H7 (cell line): ENCODE measurements around the gene KCNQ1. TPM values are rescaled to one million over a fixed set of nuclear protein-coding genes. Genes with fewer than 3 reads are reported as not detected.
A peak's percentile ranks its signal among the peaks of the same experiment; 100 is the strongest.
"Not testable (repeated sequence)": the region's sequence is repeated elsewhere in the genome, so short reads cannot be mapped to it uniquely, and the experiment has no call there.

Source experiments
- DNase-seq: peaks from one replicate; pipeline ENCODE4 v3.0.0; 2012
- H3K27me3 ChIP-seq: 2 replicates; pipeline ENCODE4 v1.6.0; 2011; ENCODE audit warnings: mild to moderate bottlenecking, low read length; ENCODE audit not compliant: control insufficient read depth, insufficient read depth
- H3K36me3 ChIP-seq: replicated peaks from 2 replicates; pipeline ENCODE4 v1.5.1; 2011; ENCODE audit warnings: low read length; ENCODE audit not compliant: control insufficient read depth, insufficient read depth
- H3K4me3 ChIP-seq: 2 replicates; pipeline ENCODE4 v1.5.1; 2011; ENCODE audit warnings: low read depth, mild to moderate bottlenecking, control low read depth, low read length, moderate library complexity; ENCODE audit not compliant: insufficient read depth
- total RNA-seq: library from RNA; depleted of rRNA; stranded (reverse); fragments of >200 nt; shearing (Covaris generic); gene quantifications from 2 replicates; pipeline ENCODE4 v1.2.3, GENCODE V29; 2014

The KCNQ1 gene
- total RNA-seq, 1 experiment from 2014 or later = 0.48 TPM

DNA sequence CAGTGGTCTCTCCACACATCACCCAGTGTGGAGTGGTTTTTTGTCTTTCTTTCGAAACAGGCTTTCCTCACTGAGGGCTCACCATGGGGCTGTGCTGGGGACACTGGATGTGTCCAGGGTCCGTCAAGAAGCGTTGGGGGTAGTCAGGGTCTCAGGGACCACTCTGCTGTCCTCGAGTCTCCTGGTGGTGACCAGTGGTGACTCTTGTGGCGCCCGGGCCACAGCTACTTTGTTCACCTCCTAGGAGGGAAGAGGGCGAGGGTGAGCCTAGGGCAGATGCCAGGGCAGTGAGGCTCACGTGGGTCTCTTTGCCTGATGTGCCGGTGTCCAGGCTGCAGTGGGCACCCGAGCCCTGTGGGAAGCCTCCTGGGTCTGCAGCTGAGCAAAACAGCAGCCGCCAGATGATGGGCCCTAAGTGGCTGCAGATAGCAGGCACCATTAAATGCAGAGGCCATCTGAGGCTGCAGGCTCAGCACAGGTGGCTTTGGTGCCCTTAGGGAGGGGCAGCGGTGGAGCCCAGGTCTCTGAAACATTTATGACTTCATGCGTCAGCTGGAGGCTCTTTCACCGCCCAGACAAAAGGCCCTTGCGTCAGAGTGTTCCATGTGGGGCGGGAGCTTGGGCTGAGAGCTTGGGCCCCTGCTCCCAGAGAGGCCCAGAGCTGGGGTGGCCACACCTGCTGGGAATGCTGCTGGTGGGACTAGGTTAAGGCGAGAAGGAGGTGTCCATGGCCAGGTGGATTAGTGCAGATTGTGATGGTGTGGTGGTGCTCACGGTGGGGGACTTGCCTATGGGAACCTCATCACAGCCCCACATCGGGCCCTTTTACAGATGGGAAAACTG lies 29.5 kb downstream of the KCNQ1 start:
- no peak overlapping the region for H3K4me3 ChIP-seq
- H3K36me3 ChIP-seq = no peaks in the 10 kb centered on the region
- H3K27me3 ChIP-seq = peaks cover 2% of the 10 kb centered on the region; the same call in 1 of the 2 replicates
- peak; percentile 41 for DNase-seq

DNA sequence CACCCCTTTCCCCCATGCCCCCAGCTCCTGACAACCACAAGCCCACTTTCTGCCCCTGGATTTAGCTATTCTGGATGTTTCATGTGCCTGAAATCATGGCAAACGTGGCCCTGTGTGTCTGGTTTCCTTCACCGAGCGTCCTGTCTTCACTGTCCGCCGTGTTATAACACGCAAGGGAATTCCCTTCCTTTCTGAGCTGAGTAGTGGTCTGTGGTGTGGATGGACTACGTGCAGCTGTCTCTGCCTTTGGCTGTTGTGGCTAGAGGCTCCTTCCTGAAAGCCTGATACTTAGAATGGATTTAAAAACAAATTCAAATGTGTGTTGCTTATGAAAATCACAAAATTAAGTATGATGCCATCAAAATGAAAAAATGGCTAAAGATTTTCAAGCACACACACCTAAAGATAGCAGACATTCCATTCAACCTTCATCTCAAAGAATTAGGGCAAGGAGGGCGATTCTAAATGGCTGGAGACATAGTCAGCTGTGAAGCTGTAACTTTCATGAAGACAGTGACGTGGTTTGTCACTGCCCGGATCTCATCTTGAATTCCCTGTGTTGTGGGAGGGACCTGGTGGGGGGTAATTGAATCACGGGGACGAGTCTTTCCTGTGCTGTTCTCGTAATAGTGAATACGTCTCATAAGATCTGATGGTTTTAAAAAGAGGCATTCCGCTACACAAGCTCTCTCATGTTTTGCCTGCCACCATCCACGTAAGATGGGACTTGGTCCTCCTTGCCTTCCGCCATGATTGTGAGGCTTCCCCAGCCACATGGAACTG lies 30.5 kb downstream of the KCNQ1 start:
- Histone ChIP-seq H3K4me3 (no peak overlapping the region), H3K36me3 (no peaks in the 10 kb centered on the region), H3K27me3 (peaks cover 2% of the 10 kb centered on the region; the same call in 1 of the 2 replicates)
- DNase-seq = no peak

- H3K4me3 ChIP-seq = no peak overlapping the region
- no peaks in the 10 kb centered on the region for H3K36me3 ChIP-seq
- no peak for DNase-seq
- H3K27me3 ChIP-seq = peaks cover 2% of the 10 kb centered on the region; the same call in 1 of the 2 replicates
These were observed 32.4 kb downstream of the KCNQ1 start for GRCh38 chr11:2477254-2477653.

DNA sequence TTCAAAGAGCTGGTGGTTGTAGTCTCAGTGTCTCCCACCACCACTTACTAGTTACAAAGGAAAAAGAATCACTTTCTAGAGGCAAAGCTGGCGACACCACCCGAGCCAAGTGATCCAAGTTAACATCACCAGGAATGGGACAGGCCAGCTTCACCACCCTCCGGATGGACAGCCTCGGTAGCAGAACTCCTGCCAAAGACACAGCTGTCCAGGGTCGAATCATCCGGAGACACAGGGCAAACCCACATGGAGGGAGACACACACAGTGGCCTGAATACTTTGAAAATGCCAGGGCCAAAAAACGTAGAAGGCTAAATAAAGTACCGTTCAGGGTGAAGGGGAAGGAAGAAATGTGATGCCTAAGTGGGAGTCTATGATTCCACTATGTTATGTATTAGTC lies 33.1 kb downstream of the KCNQ1 start:
- DNase-seq = no peak
- peaks cover 2% of the 10 kb centered on the region; the same call in 1 of the 2 replicates for H3K27me3 ChIP-seq
- H3K36me3 ChIP-seq = no peaks in the 10 kb centered on the region
- H3K4me3 ChIP-seq = no peak overlapping the region

DNA sequence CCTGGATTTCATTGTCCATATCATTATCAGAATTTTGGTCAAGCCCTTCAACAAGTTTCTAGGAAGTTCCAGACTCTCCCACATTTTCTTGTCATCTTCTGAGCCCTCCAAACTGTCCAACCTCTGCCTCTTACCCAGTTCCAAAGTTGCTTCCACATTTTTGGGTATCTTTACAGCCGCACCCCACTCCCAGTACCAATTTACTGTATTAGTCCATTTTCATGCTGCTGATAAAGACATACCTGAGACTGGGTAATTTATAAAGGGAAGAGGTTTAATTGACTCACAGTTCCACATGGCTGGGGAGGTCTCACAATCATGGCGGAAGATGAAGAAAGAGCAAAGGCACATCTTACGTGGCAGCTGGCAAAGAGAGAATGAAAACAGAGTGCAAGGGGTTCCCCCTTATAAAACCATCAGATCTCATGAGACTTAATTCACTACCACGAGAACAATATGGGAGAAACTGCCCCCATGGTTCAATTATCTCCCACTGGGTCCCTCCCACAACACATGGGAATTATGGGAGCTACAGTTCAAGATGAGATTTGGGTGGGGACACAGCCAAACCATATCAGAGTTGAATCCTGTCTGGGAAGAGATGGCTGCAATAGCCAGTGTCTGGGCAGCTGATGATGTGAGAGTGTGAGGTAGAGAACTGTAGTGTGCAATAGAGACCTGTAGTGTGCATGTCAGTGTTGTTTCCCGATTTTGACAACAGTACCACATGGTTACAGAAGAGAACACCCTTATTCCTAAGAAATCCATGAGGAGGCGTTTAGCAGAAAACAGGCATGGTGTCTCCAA lies 35.5 kb downstream of the KCNQ1 start:
- not testable (repeated sequence) for H3K36me3 ChIP-seq, H3K4me3 ChIP-seq, H3K27me3 ChIP-seq, DNase-seq

DNA sequence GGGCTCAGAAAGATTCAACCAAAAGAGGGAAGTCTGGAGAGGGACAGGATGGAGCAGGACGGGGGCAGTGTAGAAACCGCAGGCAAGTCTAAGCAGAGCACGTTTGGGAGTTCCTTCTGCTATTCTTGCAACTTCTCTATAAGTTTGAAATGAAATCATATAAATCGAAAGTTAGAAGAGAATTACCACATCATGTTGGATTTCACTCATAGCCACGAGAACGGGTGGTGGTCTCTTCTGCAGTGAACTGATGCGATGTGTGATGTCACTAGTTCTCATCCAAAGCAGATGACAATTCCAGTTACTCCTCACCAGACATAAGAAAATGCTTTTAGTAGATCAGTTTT lies 36.0 kb downstream of the KCNQ1 start:
- Histone ChIP-seq H3K27me3 (peaks cover 5% of the 10 kb centered on the region; the same call in 1 of the 2 replicates), H3K4me3 (no peak overlapping the region), H3K36me3 (no peaks in the 10 kb centered on the region)
- DNase-seq = no peak

GRCh38 chr11:2481253-2481652 lies 36.4 kb downstream of the KCNQ1 start:
- Histone ChIP-seq H3K27me3 (peaks cover 5% of the 10 kb centered on the region; the same call in 1 of the 2 replicates), H3K36me3 (no peaks in the 10 kb centered on the region), H3K4me3 (no peak overlapping the region)
- DNase-seq = no peak

DNA sequence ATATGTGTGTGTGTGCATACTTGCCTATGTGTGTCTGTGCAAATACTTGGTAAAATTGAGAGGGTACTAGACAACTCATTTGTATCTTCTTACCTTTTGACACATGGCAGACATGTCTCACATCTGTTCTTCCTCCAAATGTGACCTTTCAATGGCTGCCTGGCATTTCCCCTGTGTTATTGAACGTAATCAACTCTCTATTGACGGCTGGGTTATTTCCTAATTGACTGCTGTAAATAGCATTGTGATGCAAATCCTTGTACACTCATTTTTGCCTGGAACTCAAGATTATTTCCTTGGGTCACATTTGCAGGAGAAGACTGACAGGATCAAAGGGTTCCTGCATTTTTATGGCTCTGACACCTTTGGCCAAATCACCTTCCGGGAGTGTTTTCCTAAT lies 37.4 kb downstream of the KCNQ1 start:
- peaks cover 5% of the 10 kb centered on the region; the same call in 1 of the 2 replicates for H3K27me3 ChIP-seq
- no peak overlapping the region for H3K4me3 ChIP-seq
- no peaks in the 10 kb centered on the region for H3K36me3 ChIP-seq
- no peak for DNase-seq

DNA sequence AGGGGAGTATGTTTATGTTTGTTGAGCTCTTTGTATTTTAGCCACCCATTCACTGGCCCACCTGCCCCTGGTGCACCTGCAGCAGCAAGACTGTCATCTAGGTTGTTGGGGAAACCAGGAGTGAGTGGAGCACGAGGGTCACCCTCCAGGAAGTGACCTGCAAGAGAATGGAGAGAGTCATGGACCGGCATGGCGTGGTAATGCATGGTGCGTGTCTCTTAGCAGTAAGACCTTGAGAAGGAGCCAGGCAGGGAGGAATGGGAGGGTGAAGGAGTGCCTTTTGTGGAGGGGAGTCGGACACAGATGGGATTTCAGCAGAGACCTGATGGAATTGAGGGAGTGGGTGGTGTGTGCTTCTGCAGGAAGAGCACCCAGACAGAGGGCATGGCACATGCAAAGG lies 37.9 kb downstream of the KCNQ1 start:
- Histone ChIP-seq H3K4me3 (no peak overlapping the region), H3K36me3 (no peaks in the 10 kb centered on the region), H3K27me3 (peaks cover 5% of the 10 kb centered on the region; the same call in 1 of the 2 replicates)
- DNase-seq = peak; percentile 18

- Histone ChIP-seq H3K4me3 (no peak overlapping the region), H3K27me3 (peaks cover 5% of the 10 kb centered on the region; the same call in 1 of the 2 replicates), H3K36me3 (no peaks in the 10 kb centered on the region)
- DNase-seq = peak; percentile 20
These were observed 38.6 kb downstream of the KCNQ1 start for GRCh38 chr11:2483426-2483825.

DNA sequence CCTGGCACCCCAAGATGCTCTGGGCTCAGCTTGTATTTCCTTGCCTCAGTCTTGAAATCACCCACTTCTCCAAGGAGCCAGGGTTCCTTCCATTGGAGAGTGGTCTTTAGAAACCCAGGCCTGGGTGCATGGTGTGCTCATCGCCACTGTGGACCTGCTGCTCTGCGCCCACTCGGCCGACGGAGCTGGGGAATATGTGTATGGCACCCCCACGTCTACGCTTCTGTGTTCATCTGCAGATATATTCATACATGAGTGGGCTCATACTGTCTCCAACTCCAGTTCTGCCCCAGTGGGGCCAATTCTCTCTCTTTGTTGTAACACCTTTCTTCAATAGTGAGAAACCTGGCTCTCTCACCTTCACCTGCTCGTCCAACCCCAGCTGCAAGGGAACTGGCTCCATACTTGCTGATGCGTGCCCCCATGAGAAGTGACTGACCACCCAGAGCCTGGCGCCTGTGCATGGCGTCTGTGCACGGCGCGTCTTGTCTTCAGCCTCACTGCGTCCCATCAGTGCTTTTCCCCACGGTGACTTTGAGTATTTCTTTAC lies 39.8 kb downstream of the KCNQ1 start:
- Histone ChIP-seq H3K36me3 (no peaks in the 10 kb centered on the region), H3K27me3 (peaks cover 5% of the 10 kb centered on the region; the same call in 1 of the 2 replicates), H3K4me3 (no peak overlapping the region)
- DNase-seq = peak; percentile 5

DNA sequence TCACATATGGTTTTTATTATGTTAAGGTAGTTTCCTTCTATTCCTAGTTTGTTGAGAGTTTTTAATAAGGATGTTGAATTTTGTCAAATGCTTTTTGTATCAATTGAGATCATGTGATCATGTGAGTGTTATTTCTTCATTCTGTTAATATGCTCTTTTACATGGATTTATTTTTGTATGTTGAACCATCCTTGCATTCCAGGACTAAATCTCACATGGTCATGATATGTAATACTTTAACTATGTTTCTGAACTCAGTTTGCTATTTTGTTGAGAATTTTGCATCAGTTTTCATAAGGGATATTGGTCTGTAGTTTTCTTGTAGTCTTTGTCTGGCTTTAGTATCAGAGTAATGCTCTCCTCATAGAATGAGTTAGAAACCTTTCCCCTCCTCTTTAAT lies 43.2 kb downstream of the KCNQ1 start:
- H3K4me3 ChIP-seq = no peak overlapping the region
- DNase-seq = no peak
- H3K36me3 ChIP-seq = no peaks in the 10 kb centered on the region
- peaks cover 9% of the 10 kb centered on the region; the same call in 1 of the 2 replicates for H3K27me3 ChIP-seq

- H3K36me3 ChIP-seq = no peaks in the 10 kb centered on the region
- no peak for DNase-seq
- peaks cover 5% of the 10 kb centered on the region; the same call in 1 of the 2 replicates for H3K27me3 ChIP-seq
- no peak overlapping the region for H3K4me3 ChIP-seq
These were observed 44.3 kb downstream of the KCNQ1 start for GRCh38 chr11:2489083-2489482.

GRCh38 chr11:2497951-2498350 lies 53.1 kb downstream of the KCNQ1 start:
- not testable (repeated sequence) for H3K4me3 ChIP-seq, DNase-seq, H3K36me3 ChIP-seq
- peaks cover 13% of the 10 kb centered on the region for H3K27me3 ChIP-seq
